ENCODE results near the gene YBEY.

GRCh38 chr21:46320331-46320801, 34.2 kb downstream of the YBEY start:
- TF ChIP-seq CTCF (IDR thresholded peaks at IDR 0.05; ENCODE audit: low read depth, low read length) (no peak), EZH2phosphoT487 (IDR thresholded peaks at IDR 0.05; ENCODE audit: low read depth) (no peak)
